ENCODE measurements around the gene FOXO6.

DNA sequence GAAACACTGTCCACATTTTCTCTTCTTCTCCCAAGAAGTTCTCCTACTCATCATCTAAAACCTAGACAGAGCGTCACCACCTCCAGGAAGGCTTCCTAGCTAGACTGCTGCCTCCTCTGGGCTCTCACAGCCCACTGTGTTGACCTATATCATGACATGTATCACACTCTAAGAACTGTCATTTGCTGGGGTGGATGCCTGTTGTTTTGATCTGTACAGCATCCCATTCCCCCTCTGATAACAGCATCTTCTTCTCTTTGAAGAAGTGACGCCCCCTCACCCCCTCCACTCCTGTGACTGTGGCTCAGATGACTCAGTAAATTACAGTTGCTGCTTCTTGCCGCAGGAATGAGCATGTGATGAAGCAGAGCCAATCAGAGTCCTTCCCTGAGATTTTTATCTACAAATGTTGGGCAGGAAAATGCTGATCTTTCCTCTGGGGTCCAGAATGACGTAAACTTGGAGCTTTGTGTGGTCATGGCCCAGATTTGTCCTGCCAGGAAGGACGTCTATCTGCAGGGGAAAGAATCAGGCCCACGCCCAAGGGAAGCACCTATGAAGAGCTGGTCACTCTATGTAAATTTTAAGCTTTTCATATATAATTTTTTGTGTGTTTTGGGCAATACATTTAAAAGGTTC, 28.0 kb upstream of the FOXO6 start:
- TF ChIP-seq NFRKB (IDR thresholded peaks at IDR 0.05), result no peak
- TF ChIP-seq FOXA1 (IDR thresholded peaks at IDR 0.05), result no peak
- no peak for TF ChIP-seq FOXM1 (IDR thresholded peaks at IDR 0.05; ENCODE audit: borderline replicate concordance)
- TF ChIP-seq TARDBP (IDR thresholded peaks at IDR 0.05), result no peak
- TF ChIP-seq LEF1 (IDR thresholded peaks at IDR 0.05; ENCODE audit: borderline replicate concordance), result no peak
- no peak for TF ChIP-seq SP1 (IDR thresholded peaks at IDR 0.05)
- TF ChIP-seq ELF4 (IDR thresholded peaks at IDR 0.05), result no peak
- TF ChIP-seq BHLHE40 (IDR thresholded peaks at IDR 0.05; ENCODE audit: borderline replicate concordance), result no peak
- no peak for TF ChIP-seq HDGF (IDR thresholded peaks at IDR 0.05; ENCODE audit: borderline replicate concordance)

Measured in HEK293T (cell line).